IMR-90 (cell line): ENCODE results near the gene FRK. TPM values are rescaled to one million over a fixed set of nuclear protein-coding genes. Genes with fewer than 3 reads are reported as not detected.
A peak's percentile ranks its signal among the peaks of the same experiment; 100 is the strongest.

Experiments used
- ATAC-seq: fragments of 200-7000 bp; cut with Tn5 transposase; 2 replicates; pipeline ENCODE4 v1.9.1; 2020; ENCODE audit warnings: low read depth, mild to moderate bottlenecking, moderate library complexity
- BruUV-seq: library from RNA; stranded (reverse); fragments of 400-500 nt; replicated peaks from 2 replicates; lab custom pipeline; 2021; lab: Mats Ljungman, UMichigan
- CTCF ChIA-PET: fragments of 300-600 bp; formaldehyde crosslinking; extraction: SDS; loops from one replicate; lab custom pipeline; 2021; ENCODE audit warnings: antibody characterized with exemption; lab: Yijun Ruan, JAX
- POLR2A ChIA-PET: fragments of 300-600 bp; sonication (Branson Sonifier 250); formaldehyde crosslinking; loops from one replicate; lab custom pipeline; 2022; ENCODE audit warnings: antibody characterized with exemption; ENCODE audit not compliant: unreplicated experiment; lab: Charles Lee
- DNase-seq: peaks from one replicate; pipeline ENCODE4 v3.0.0; 2013
- H2AFZ ChIP-seq: replicated peaks from 2 replicates; pipeline ENCODE3; 2013; ENCODE audit warnings: low read length, mild to moderate bottlenecking; ENCODE audit not compliant: poor library complexity
- H2AK5ac ChIP-seq: 2 replicates; pipeline ENCODE4 v1.6.1; 2013; ENCODE audit warnings: low read depth, low read length, inconsistent platforms
- H2AK9ac ChIP-seq: replicated peaks from 2 replicates; pipeline ENCODE3; 2013; ENCODE audit warnings: mild to moderate bottlenecking, low read depth, low read length, moderate library complexity; ENCODE audit not compliant: poor library complexity
- H2BK120ac ChIP-seq: 2 replicates; pipeline ENCODE4 v1.6.1; 2013; ENCODE audit warnings: low read depth, low read length, inconsistent platforms
- H2BK15ac ChIP-seq: 3 replicates; pipeline ENCODE4 v1.6.1; 2013; ENCODE audit warnings: low read depth, low read length, inconsistent platforms
- H2BK20ac ChIP-seq: 2 replicates; pipeline ENCODE4 v1.6.1; 2013; ENCODE audit warnings: low read depth, mild to moderate bottlenecking, inconsistent platforms, low read length, moderate library complexity
- H2BK5ac ChIP-seq: 2 replicates; pipeline ENCODE4 v1.6.1; 2013; ENCODE audit warnings: mild to moderate bottlenecking, low read depth, low read length, inconsistent platforms; ENCODE audit not compliant: poor library complexity, severe bottlenecking
- H3K14ac ChIP-seq: replicated peaks from 2 replicates; pipeline ENCODE4 v1.6.1; 2013; ENCODE audit warnings: low read depth, low read length, inconsistent platforms
- H3K18ac ChIP-seq: 2 replicates; pipeline ENCODE4 v1.6.1; 2013; ENCODE audit warnings: low read depth, low read length, control low read depth
- H3K23ac ChIP-seq: 2 replicates; pipeline ENCODE4 v1.6.1; 2013; ENCODE audit warnings: low read depth, low read length, inconsistent platforms
- H3K27ac ChIP-seq: 2 replicates; pipeline ENCODE4 v1.5.1; 2013; ENCODE audit warnings: mild to moderate bottlenecking, control low read depth, low read length; ENCODE audit not compliant: insufficient read depth
- H3K27me3 ChIP-seq: 2 replicates; pipeline ENCODE4 v1.6.1; 2013; ENCODE audit warnings: low read length; ENCODE audit not compliant: control insufficient read depth, insufficient read depth
- H3K36me3 ChIP-seq: 2 replicates; pipeline ENCODE4 v1.6.1; 2013; ENCODE audit warnings: low read length, mixed read lengths; ENCODE audit not compliant: control insufficient read depth, insufficient read depth
- H3K4ac ChIP-seq: 2 replicates; pipeline ENCODE4 v1.6.1; 2013; ENCODE audit warnings: low read depth, low read length, inconsistent platforms
- H3K4me1 ChIP-seq: 2 replicates; pipeline ENCODE4 v1.6.1; 2013; ENCODE audit warnings: low read length, mixed read lengths; ENCODE audit not compliant: control insufficient read depth, insufficient read depth
- H3K4me2 ChIP-seq: 2 replicates; pipeline ENCODE4 v1.6.1; 2013; ENCODE audit warnings: low read depth, mild to moderate bottlenecking, control low read depth, low read length, moderate library complexity
- H3K4me3 ChIP-seq: 2 replicates; pipeline ENCODE4 v1.5.1; 2013; ENCODE audit warnings: low read depth, mild to moderate bottlenecking, control low read depth, low read length, moderate library complexity; ENCODE audit not compliant: insufficient read depth
- H3K56ac ChIP-seq: 2 replicates; pipeline ENCODE4 v1.6.1; 2013; ENCODE audit warnings: low read length, inconsistent platforms; ENCODE audit not compliant: insufficient read depth; ENCODE audit errors: extremely low read depth
- H3K79me1 ChIP-seq, 2 experiments: 2 replicates each; pipeline ENCODE4 v1.6.1; 2013; ENCODE audit warnings: low read length in 2 of 2, inconsistent platforms in 1 of 2, low read depth in 1 of 2
- H3K9ac ChIP-seq: 2 replicates; pipeline ENCODE4 v1.6.1; 2013; ENCODE audit warnings: low read depth, low read length, control low read depth
- H3K9me1 ChIP-seq: 2 replicates; pipeline ENCODE4 v1.6.1; 2013; ENCODE audit warnings: low read length, inconsistent platforms; ENCODE audit not compliant: insufficient read depth
- H3K9me3 ChIP-seq: 2 replicates; pipeline ENCODE4 v1.6.1; 2013; ENCODE audit warnings: low read length; ENCODE audit not compliant: control insufficient read depth, insufficient read depth
- H4K20me1 ChIP-seq: 2 replicates; pipeline ENCODE4 v1.6.1; 2013; ENCODE audit warnings: low read length, inconsistent platforms; ENCODE audit not compliant: insufficient read depth
- H4K5ac ChIP-seq: 2 replicates; pipeline ENCODE4 v1.6.1; 2013; ENCODE audit warnings: mild to moderate bottlenecking, low read depth, low read length, control low read depth
- H4K8ac ChIP-seq, 2 experiments: 2 replicates each; pipeline ENCODE4 v1.6.1; 2013; ENCODE audit warnings: low read depth in 2 of 2, low read length in 2 of 2, control low read depth in 1 of 2, inconsistent platforms in 1 of 2
- H4K91ac ChIP-seq: 2 replicates; pipeline ENCODE4 v1.6.1; 2013; ENCODE audit warnings: low read depth, low read length, inconsistent platforms; ENCODE audit not compliant: insufficient read depth
- BHLHE40 ChIP-seq: fragments of 150-350 bp; IDR thresholded peaks from 2 replicates; pipeline ENCODE4 v1.6.1; 2016; ENCODE audit warnings: mild to moderate bottlenecking, low read depth, low read length
- CEBPB ChIP-seq: IDR thresholded peaks from 2 replicates; pipeline ENCODE4 v1.6.1; 2012; ENCODE audit warnings: low read depth, low read length, improper control_type of control experiment
- CHD1 ChIP-seq: IDR thresholded peaks from 2 replicates; pipeline ENCODE4 v1.6.1; 2012; ENCODE audit warnings: low read depth, low read length, improper control_type of control experiment
- CTCF ChIP-seq: conservative IDR thresholded peaks from 2 replicates; pipeline ENCODE4 v1.5.1; 2012; ENCODE audit warnings: mild to moderate bottlenecking, low read depth, low read length, improper control_type of control experiment
- ELK1 ChIP-seq: fragments of 150-350 bp; IDR thresholded peaks from 2 replicates; pipeline ENCODE4 v1.6.1; 2016; ENCODE audit warnings: low read depth, mild to moderate bottlenecking, low read length, moderate library complexity, borderline replicate concordance
- FOS ChIP-seq: fragments of 150-350 bp; IDR thresholded peaks from 2 replicates; pipeline ENCODE4 v1.6.1; 2016; ENCODE audit warnings: low read depth, low read length
- MAFK ChIP-seq: IDR thresholded peaks from 2 replicates; pipeline ENCODE4 v1.6.1; 2012; ENCODE audit warnings: low read depth, low read length, improper control_type of control experiment
- MAZ ChIP-seq: IDR thresholded peaks from 2 replicates; pipeline ENCODE4 v1.6.1; 2012; ENCODE audit warnings: low read depth, mild to moderate bottlenecking, low read length, improper control_type of control experiment, moderate library complexity, borderline replicate concordance
- MXI1 ChIP-seq: IDR thresholded peaks from 2 replicates; pipeline ENCODE4 v1.6.1; 2012; ENCODE audit warnings: low read depth, mild to moderate bottlenecking, low read length, moderate library complexity, borderline replicate concordance
- NFE2L2 ChIP-seq: fragments of 150-350 bp; IDR thresholded peaks from 2 replicates; pipeline ENCODE4 v1.6.1; 2016; ENCODE audit warnings: low read depth, mild to moderate bottlenecking, low read length
- POLR2A ChIP-seq: IDR thresholded peaks from 2 replicates; pipeline ENCODE4 v1.6.1; 2012; ENCODE audit warnings: mild to moderate bottlenecking, low read depth, low read length
- RAD21 ChIP-seq: IDR thresholded peaks from 2 replicates; pipeline ENCODE4 v1.6.1; 2012; ENCODE audit warnings: low read length, improper control_type of control experiment
- RCOR1 ChIP-seq: IDR thresholded peaks from 2 replicates; pipeline ENCODE4 v1.6.1; 2012; ENCODE audit warnings: mild to moderate bottlenecking, low read length, improper control_type of control experiment; ENCODE audit not compliant: insufficient replicate concordance
- RFX5 ChIP-seq: IDR thresholded peaks from 2 replicates; pipeline ENCODE4 v1.8.0; 2012; ENCODE audit warnings: low read depth, mild to moderate bottlenecking, low read length, moderate library complexity
- SMC3 ChIP-seq: fragments of 150-350 bp; IDR thresholded peaks from 2 replicates; pipeline ENCODE4 v1.6.1; 2016; ENCODE audit warnings: low read depth, mild to moderate bottlenecking, antibody characterized with exemption, low read length, moderate library complexity
- USF2 ChIP-seq: fragments of 150-350 bp; IDR thresholded peaks from 2 replicates; pipeline ENCODE4 v1.6.1; 2017; ENCODE audit warnings: mild to moderate bottlenecking, antibody characterized with exemption, low read length, low read depth
- WGBS, 2 experiments: methylation state at CpG; one replicate each; pipeline versions ENCODE4 v1.1.5 to v1.1.7; 2013; ENCODE audit warnings: missing lambda C conversion rate in 2 of 2; ENCODE audit not compliant: insufficient read length in 1 of 2; ENCODE audit errors: extremely low coverage in 2 of 2; 5-methylcytosine and 5-hydroxymethylcytosine counted together
- dilution Hi-C: fragments of 300-500 bp; cut with HindIII; formaldehyde crosslinking; loops from one replicate; pipeline ENCODE4 v1.14.3; 2018; ENCODE audit warnings: low sequenced_read_pairs; ENCODE audit not compliant: unreplicated experiment
- in situ Hi-C: fragments of 300-500 bp; cut with MboI; formaldehyde crosslinking; loops from 3 replicates; pipeline ENCODE4 v1.14.3; 2019; ENCODE audit warnings: low sequenced_read_pairs, inconsistent platforms, mixed read lengths
- intact Hi-C: fragments of 100-400 bp; cut with micrococcal nuclease; formaldehyde crosslinking; loops from 2 replicates; pipeline ENCODE4 v1.10.0; 2022
- polyA plus RNA-seq, 3 experiments: library from polyadenylated mRNA; depleted of rRNA; stranded (reverse); fragments of >200 nt; gene quantifications; 2 replicates each; pipeline ENCODE4 v1.2.3, GENCODE V29; 2012; ENCODE audit warnings: low replicate concordance in 1 of 3
- total RNA-seq: library from RNA; depleted of rRNA; stranded (reverse); fragments of >200 nt; gene quantifications from 2 replicates; pipeline ENCODE4 v1.2.3, GENCODE V29; 2012

Gene FRK
- total and polyA plus RNA-seq, 2 of the 4 experiments (the other 2 are of a cell fraction), result under 0.01 to 0.02 TPM

- POLR2A ChIA-PET, result no interaction called here
- Histone ChIP-seq H3K27ac (no peak overlapping the region), H3K18ac (no peak overlapping the region), H2BK20ac (no peak overlapping the region), H2BK5ac (no peak overlapping the region), H3K9me1 (no peaks in the 10 kb centered on the region), H2AK5ac (no peak overlapping the region), H4K8ac (no peak overlapping the region), H3K36me3 (no peaks in the 10 kb centered on the region), H3K9me3 (no peaks in the 10 kb centered on the region), H4K20me1 (no peaks in the 10 kb centered on the region; the same call in 1 of the 2 replicates), H3K27me3 (no peaks in the 10 kb centered on the region), H3K23ac (no peak overlapping the region), H4K5ac (no peak overlapping the region), H3K4ac (no peak overlapping the region), H3K9ac (no peak overlapping the region), H3K4me2 (no peak overlapping the region), H2AFZ (no peak overlapping the region), H3K56ac (no peak overlapping the region), H3K79me1 (no peaks in the 10 kb centered on the region), H2BK120ac (no peak overlapping the region), H2BK15ac (no peak overlapping the region), H3K4me3 (no peak overlapping the region), H3K4me1 (no peaks in the 10 kb centered on the region), H4K91ac (no peak overlapping the region), H3K14ac (no peak overlapping the region), H2AK9ac (no peak overlapping the region)
- ATAC-seq (peak; percentile 77), DNase-seq (peak; percentile 29)
- intact Hi-C loops, result loop anchor here (1.0 to 10.0 kb wide), 6 partner anchors 158 to 1902 kb away; no protein-coding TSS in a partner anchor
- BruUV-seq, result no TSS peak
- TF ChIP-seq MXI1 (no peak), SMC3 (peak; percentile 63), POLR2A (no peak), CTCF (peak; percentile 79), RFX5 (no peak), FOS (no peak), MAZ (no peak), USF2 (no peak), BHLHE40 (no peak), RAD21 (peak; percentile 76), CEBPB (no peak), MAFK (no peak), RCOR1 (no peak), ELK1 (no peak), CHD1 (no peak), NFE2L2 (no peak)
- dilution Hi-C loops, result no loop called here
- CTCF ChIA-PET, result interaction anchor here (0.7 to 1.6 kb wide), 6 partner anchors 9 to 1902 kb away, joined by 3 to 10 read pairs (median 4); no protein-coding TSS in a partner anchor
- no CpG with 5 or more reads among the region's 2 CpGs for WGBS, 2 experiments
- in situ Hi-C loops, result loop anchor here (10.0 kb wide), 1 partner anchor 1152 kb away; no protein-coding TSS in a partner anchor
Measured at GRCh38 chr6:115896538-115897129, 164.1 kb downstream of the FRK start.
